NCI-H1930 (cell line): ENCODE data around the gene IL20RA.
A peak's percentile ranks its signal among the peaks of the same experiment; 100 is the strongest.
"Not testable (repeated sequence)": the region's sequence is repeated elsewhere in the genome, so short reads cannot be mapped to it uniquely, and the experiment has no call there.

ENCODE experiments used
- DNase-seq, 2 experiments: peaks; one replicate each; lab custom pipeline; 2025; lab: John Stamatoyannopoulos, UW

The IL20RA gene

GRCh38 chr6:137044366-137045221 is at the start of gene IL20RA:
Gene IL20RA (minus strand): TSS chr6:137044965. CDS start chr6:137044728, 237 bp downstream.
- peak in 1 of 2 experiments; percentile 9 for DNase-seq

GRCh38 chr6:137093183-137094069 is 48.7 kb upstream of the IL20RA start:
- DNase-seq = no peak

GRCh38 chr6:137092018-137092417 is 47.3 kb upstream of the IL20RA start:
- DNase-seq = no peak

- DNase-seq = no peak
Observed at GRCh38 chr6:137089305-137089704, 44.5 kb upstream of the IL20RA start.

- DNase-seq = no peak
Observed at GRCh38 chr6:137087902-137088301, 43.1 kb upstream of the IL20RA start.

GRCh38 chr6:137086031-137086430 is 41.3 kb upstream of the IL20RA start:
- DNase-seq = no peak

GRCh38 chr6:137084865-137085617 is 40.3 kb upstream of the IL20RA start:
- no peak for DNase-seq

- DNase-seq = no peak
Observed at GRCh38 chr6:137084090-137084489, 39.3 kb upstream of the IL20RA start.

- DNase-seq = no peak
Observed at GRCh38 chr6:137081997-137082396, 37.2 kb upstream of the IL20RA start.

- no peak for DNase-seq
Observed at GRCh38 chr6:137080711-137081110, 35.9 kb upstream of the IL20RA start.

- DNase-seq = peak; percentile 55 to 64
Observed at GRCh38 chr6:137076277-137077068, 31.7 kb upstream of the IL20RA start.

GRCh38 chr6:137075790-137076189 is 31.0 kb upstream of the IL20RA start:
- DNase-seq = not testable (repeated sequence)

GRCh38 chr6:137070303-137070702 is 25.5 kb upstream of the IL20RA start:
- no peak for DNase-seq

GRCh38 chr6:137067399-137067798 is 22.6 kb upstream of the IL20RA start:
- no peak for DNase-seq

GRCh38 chr6:137058037-137058436 is 13.3 kb upstream of the IL20RA start:
- DNase-seq = no peak

- peak; percentile 71 to 77 for DNase-seq
Observed at GRCh38 chr6:137056121-137056880, 11.5 kb upstream of the IL20RA start.

GRCh38 chr6:137051790-137052472 is 7.2 kb upstream of the IL20RA start:
- no peak for DNase-seq

GRCh38 chr6:137049095-137049494 is 4.3 kb upstream of the IL20RA start:
- DNase-seq = no peak

- DNase-seq = no peak
Observed at GRCh38 chr6:137046871-137047412, 2.2 kb upstream of the IL20RA start.
